HepG2 (cell line): ENCODE results near the gene PIF1. TPM values are rescaled to one million over a fixed set of nuclear protein-coding genes. Genes with fewer than 3 reads are reported as not detected.

Source experiments
- ATAC-seq: fragments of 200-7000 bp; cut with Tn5 transposase; 3 replicates; pipeline ENCODE4 v1.9.1; 2020; ENCODE audit warnings: mild to moderate bottlenecking, moderate library complexity
- BruUV-seq: library from RNA; stranded (reverse); fragments of 400-500 nt; replicated peaks from 2 replicates; lab custom pipeline; 2021; lab: Mats Ljungman, UMichigan
- CTCF ChIA-PET: fragments of 300-600 bp; formaldehyde crosslinking; extraction: SDS; loops from one replicate; lab custom pipeline; 2021; ENCODE audit warnings: low total read pairs, inconsistent platforms, low intra/inter-chr PET ratio; lab: Yijun Ruan, JAX
- POLR2A ChIA-PET: fragments of 350-600 bp; sonication (Branson Sonifier 250); formaldehyde crosslinking; loops from one replicate; lab custom pipeline; 2020; ENCODE audit warnings: antibody characterized with exemption, inconsistent platforms; lab: Yijun Ruan, JAX
- DNase-seq: peaks from one replicate; pipeline ENCODE4 v3.0.0-alpha.2; 2015; ENCODE audit warnings: low spot score
- FAIRE-seq: peaks from 3 replicates; lab custom pipeline; 2011; peaks lifted over from hg19 to GRCh38; lab: Jason Lieb, UNC
- H2AFZ ChIP-seq: one replicate; pipeline ENCODE4 v1.6.1; 2011; ENCODE audit warnings: low read length, inconsistent platforms
- H3K27ac ChIP-seq: fragments of 300-600 bp; 3 replicates; pipeline ENCODE4 v1.8.0; 2011; ENCODE audit warnings: mixed run types, mild to moderate bottlenecking, mixed read lengths, low read length, inconsistent platforms; ENCODE audit not compliant: insufficient read depth; ENCODE audit errors: extremely low read length
- H3K27me3 ChIP-seq, 2 experiments: fragments of 200-600 bp in 1 of 2; 2 replicates in 1 of 2; 3 replicates in 1 of 2; pipeline versions ENCODE4 v1.6.0 to v1.8.0; 2011; ENCODE audit warnings: low read length in 2 of 2, mild to moderate bottlenecking in 2 of 2, moderate library complexity in 2 of 2, inconsistent platforms in 1 of 2; ENCODE audit not compliant: insufficient read depth in 2 of 2, control insufficient read depth in 1 of 2
- H3K36me3 ChIP-seq, 2 experiments: fragments of 200-600 bp in 1 of 2; replicated peaks in 1 of 2; 2 replicates in 1 of 2; 3 replicates in 1 of 2; pipeline versions ENCODE4 v1.5.1 to v1.8.0; 2011; ENCODE audit warnings: low read length in 2 of 2, inconsistent platforms in 1 of 2; ENCODE audit not compliant: insufficient read depth in 2 of 2, control insufficient read depth in 1 of 2
- H3K4me1 ChIP-seq: 2 replicates; pipeline ENCODE4 v1.5.1; 2012; ENCODE audit warnings: low read length, inconsistent platforms; ENCODE audit not compliant: insufficient read depth
- H3K4me2 ChIP-seq: 2 replicates; pipeline ENCODE4 v1.6.0; 2011; ENCODE audit warnings: low read depth, low read length, inconsistent platforms
- H3K4me3 ChIP-seq, 3 experiments: fragments of 200-600 bp in 1 of 3; sonication (generic), shearing (Covaris generic) in 1 of 3; replicated peaks in 1 of 3; 2 replicates each; pipeline ENCODE4 v1.5.1; 2011 to 2016; ENCODE audit warnings: low read length in 3 of 3, inconsistent platforms in 2 of 3, low read depth in 2 of 3, mild to moderate bottlenecking in 2 of 3, control low read depth in 1 of 3, mixed read lengths in 1 of 3; ENCODE audit not compliant: insufficient read depth in 1 of 3
- H3K79me2 ChIP-seq: one replicate; pipeline ENCODE4 v1.6.1; 2011; ENCODE audit warnings: low read length, inconsistent platforms; ENCODE audit not compliant: insufficient read depth
- H3K9ac ChIP-seq: 2 replicates; pipeline ENCODE4 v1.6.0; 2011; ENCODE audit warnings: mild to moderate bottlenecking, low read depth, low read length, inconsistent platforms; ENCODE audit not compliant: insufficient read depth
- H3K9me3 ChIP-seq: 2 replicates; pipeline ENCODE4 v1.5.1; 2012; ENCODE audit warnings: mild to moderate bottlenecking, low read length
- H4K20me1 ChIP-seq: 2 replicates; pipeline ENCODE4 v1.6.0; 2011; ENCODE audit warnings: inconsistent platforms, mild to moderate bottlenecking, low read length, moderate library complexity; ENCODE audit not compliant: insufficient read depth
- ISX ChIP-seq: sonication (generic); formaldehyde crosslinking; conservative IDR thresholded peaks from 2 replicates; pipeline ENCODE4 v1.5.0; 2020; ENCODE audit warnings: missing genetic modification reagents
- KLF16 ChIP-seq, 2 experiments: sonication (generic) in 1 of 2; formaldehyde crosslinking in 1 of 2; IDR thresholded peaks; 2 replicates each; pipeline versions ENCODE4 v1.6.1 to v1.8.0; 2016 to 2023; ENCODE audit warnings: missing genetic modification reagents in 2 of 2, missing compliant biosample characterization in 1 of 2
- NR2F1 ChIP-seq, 2 experiments: fragments of 450-650 bp in 1 of 2; formaldehyde crosslinking in 1 of 2; IDR thresholded peaks; 2 replicates each; pipeline versions ENCODE4 v1.5.0 to v1.6.1; 2016 to 2020; ENCODE audit warnings: mild to moderate bottlenecking in 1 of 2, missing compliant biosample characterization in 1 of 2, missing genetic modification reagents in 1 of 2, moderate library complexity in 1 of 2
- SIN3B ChIP-seq: fragments of 150-350 bp; IDR thresholded peaks from 2 replicates; pipeline ENCODE4 v1.6.1; 2014; ENCODE audit warnings: low read length
- TOPORS ChIP-seq: sonication (generic); formaldehyde crosslinking; IDR thresholded peaks from 2 replicates; pipeline ENCODE4 v1.8.0; 2023; ENCODE audit warnings: mild to moderate bottlenecking, missing genetic modification reagents
- ZNF180 ChIP-seq: sonication (generic); formaldehyde crosslinking; IDR thresholded peaks from 2 replicates; pipeline ENCODE4 v1.4.0; 2020; ENCODE audit warnings: low read depth, missing genetic modification reagents, borderline replicate concordance
- ZNF746 ChIP-seq: sonication (generic); formaldehyde crosslinking; IDR thresholded peaks from 2 replicates; pipeline ENCODE4 v1.8.0; 2022; ENCODE audit warnings: mild to moderate bottlenecking, missing genetic modification reagents
- ZNF749 ChIP-seq: sonication (generic); formaldehyde crosslinking; IDR thresholded peaks from 2 replicates; pipeline ENCODE4 v1.8.0; 2022; ENCODE audit warnings: mild to moderate bottlenecking, missing genetic modification reagents, moderate library complexity, borderline replicate concordance
- ZNF766 ChIP-seq: sonication (generic); formaldehyde crosslinking; IDR thresholded peaks from 2 replicates; pipeline ENCODE4 v1.5.0; 2020; ENCODE audit warnings: missing genetic modification reagents, borderline replicate concordance
- WGBS: methylation state at CpG from one replicate; pipeline ENCODE4 v1.1.6; 2017; ENCODE audit warnings: low lambda C conversion rate; 5-methylcytosine and 5-hydroxymethylcytosine counted together
- in situ Hi-C: cut with HindIII; loops from 2 replicates; pipeline ENCODE4 v1.10.0; 2017; ENCODE audit warnings: low pct_unique_long_range_greater_than_20kb; ENCODE audit not compliant: extremely low pct_ligation_motif_present
- intact Hi-C: fragments of 100-400 bp; cut with micrococcal nuclease; formaldehyde crosslinking; loops from one replicate; pipeline ENCODE4 v1.10.0; 2022; ENCODE audit not compliant: unreplicated experiment
- polyA plus RNA-seq, 8 experiments: library from polyadenylated mRNA; depleted of rRNA in 3 of 8; stranded (reverse) in 7 of 8; unstranded in 1 of 8; fragments of >200 nt; fragmentation: Illumina TruSeq in 4 of 8; extraction: Trizol in 4 of 8; gene quantifications; 2 replicates each; pipeline versions ENCODE4 v1.2.1 to v1.2.3, GENCODE V29; 2011 to 2016; ENCODE audit warnings: low read depth in 4 of 8, missing spikeins in 1 of 8, mixed read lengths in 1 of 8; ENCODE audit not compliant: insufficient read depth in 1 of 8
- total RNA-seq, 5 experiments: library from RNA; depleted of rRNA; stranded (reverse); fragments of >200 nt; fragmentation: Illumina TruSeq; extraction: Trizol; gene quantifications; 2 replicates each; pipeline ENCODE4 v1.2.3, GENCODE V29; 2016; ENCODE audit warnings: low read depth in 1 of 5
- TF ChIP-seq, protein P1 (sequence below): sonication (generic); formaldehyde crosslinking; IDR thresholded peaks from 2 replicates; pipeline ENCODE4 v1.4.0; 2020; ENCODE audit warnings: missing genetic modification reagents, borderline replicate concordance
- TF ChIP-seq, protein P2 (sequence below): sonication (generic); formaldehyde crosslinking; conservative IDR thresholded peaks from 2 replicates; pipeline ENCODE4 v1.4.0; 2020; ENCODE audit warnings: missing genetic modification reagents

PIF1 gene
- total and polyA plus RNA-seq, 2 of the 13 experiments (the other 11 are each of a cell fraction or from before 2014, with no cell fraction given) = 18.5 to 19.7 TPM

DNA sequence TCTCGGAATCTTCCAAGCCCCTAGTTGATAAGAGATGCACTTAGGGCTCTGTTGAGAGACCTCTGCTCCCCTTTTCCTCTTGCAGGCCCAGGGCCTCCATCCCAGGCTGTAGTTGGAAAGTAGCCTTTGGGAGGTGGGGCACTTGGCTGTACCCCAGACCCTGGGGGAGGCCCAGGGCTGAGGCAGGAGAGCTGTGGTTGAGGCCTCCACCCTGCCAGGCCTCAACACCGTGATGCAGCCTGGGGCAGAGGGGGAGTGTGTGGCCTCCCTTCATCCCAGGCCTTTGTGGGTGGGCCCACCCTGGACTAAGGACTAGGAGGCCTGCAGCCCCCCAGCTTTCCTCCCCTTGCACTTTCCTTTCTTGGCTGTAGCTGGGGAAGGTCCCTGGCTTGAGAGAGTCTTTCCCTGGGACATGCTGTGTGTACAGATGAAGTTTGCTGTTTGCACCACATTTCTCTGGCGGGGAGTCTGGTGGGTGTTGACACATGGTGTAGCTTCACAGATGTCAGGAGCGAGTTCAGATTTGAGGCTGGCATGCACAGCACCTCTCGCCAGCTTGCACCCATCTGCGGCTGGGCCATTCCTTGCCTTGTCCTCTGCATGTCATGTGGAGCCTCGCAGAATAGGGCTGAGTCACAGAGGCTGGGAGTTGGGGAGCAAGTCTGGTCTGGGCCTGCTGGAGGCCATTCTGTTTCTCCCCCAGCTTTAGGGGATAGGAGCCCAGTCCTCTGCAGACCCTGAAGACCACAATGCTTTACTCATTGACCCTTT lies 29.9 kb upstream of the PIF1 start:
- FAIRE-seq (no peak), DNase-seq (no peak), ATAC-seq (no peak)
- no peaks in the 10 kb centered on the region for H3K9me3 ChIP-seq
- WGBS = 100% methylated on average over 1 of the region's 7 CpGs
- no TSS peak for BruUV-seq
- CTCF ChIA-PET = no interaction called here
- H3K9ac ChIP-seq = no peak overlapping the region
- peaks cover 17% of the 10 kb centered on the region for H3K4me1 ChIP-seq
- in situ Hi-C loops = no loop called here
- no peak overlapping the region for H2AFZ ChIP-seq
- H3K27ac ChIP-seq = no peak overlapping the region
- TF ChIP-seq ZNF749 (CRISPR knock-in tag) = no peak
- no peak for TF ChIP-seq NR2F1 (CRISPR knock-in tag; IDR thresholded peaks at IDR 0.05)
- TF ChIP-seq, protein P1, sequence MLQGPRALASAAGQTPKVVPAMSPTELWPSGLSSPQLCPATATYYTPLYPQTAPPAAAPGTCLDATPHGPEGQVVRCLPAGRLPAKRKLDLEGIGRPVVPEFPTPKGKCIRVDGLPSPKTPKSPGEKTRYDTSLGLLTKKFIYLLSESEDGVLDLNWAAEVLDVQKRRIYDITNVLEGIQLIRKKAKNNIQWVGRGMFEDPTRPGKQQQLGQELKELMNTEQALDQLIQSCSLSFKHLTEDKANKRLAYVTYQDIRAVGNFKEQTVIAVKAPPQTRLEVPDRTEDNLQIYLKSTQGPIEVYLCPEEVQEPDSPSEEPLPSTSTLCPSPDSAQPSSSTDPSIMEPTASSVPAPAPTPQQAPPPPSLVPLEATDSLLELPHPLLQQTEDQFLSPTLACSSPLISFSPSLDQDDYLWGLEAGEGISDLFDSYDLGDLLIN (CRISPR knock-in tag) = no peak
- no peak for TF ChIP-seq ZNF180 (CRISPR knock-in tag)
- TF ChIP-seq ISX = no peak
- no peak for TF ChIP-seq ZNF766 (CRISPR knock-in tag)
- no peak for TF ChIP-seq ZNF746 (CRISPR knock-in tag)
- TF ChIP-seq SIN3B = no peak
- no peak for TF ChIP-seq TOPORS (CRISPR knock-in tag)
- TF ChIP-seq, protein P2, sequence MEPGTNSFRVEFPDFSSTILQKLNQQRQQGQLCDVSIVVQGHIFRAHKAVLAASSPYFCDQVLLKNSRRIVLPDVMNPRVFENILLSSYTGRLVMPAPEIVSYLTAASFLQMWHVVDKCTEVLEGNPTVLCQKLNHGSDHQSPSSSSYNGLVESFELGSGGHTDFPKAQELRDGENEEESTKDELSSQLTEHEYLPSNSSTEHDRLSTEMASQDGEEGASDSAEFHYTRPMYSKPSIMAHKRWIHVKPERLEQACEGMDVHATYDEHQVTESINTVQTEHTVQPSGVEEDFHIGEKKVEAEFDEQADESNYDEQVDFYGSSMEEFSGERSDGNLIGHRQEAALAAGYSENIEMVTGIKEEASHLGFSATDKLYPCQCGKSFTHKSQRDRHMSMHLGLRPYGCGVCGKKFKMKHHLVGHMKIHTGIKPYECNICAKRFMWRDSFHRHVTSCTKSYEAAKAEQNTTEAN (CRISPR knock-in tag) = no peak
- TF ChIP-seq KLF16 (CRISPR knock-in tag; IDR thresholded peaks at IDR 0.05) = no peak
- POLR2A ChIA-PET = no interaction called here
- H3K4me3 ChIP-seq = no peak overlapping the region
- no peaks in the 10 kb centered on the region for H3K27me3 ChIP-seq
- intact Hi-C loops = no loop called here
- H3K4me2 ChIP-seq = no peak overlapping the region
- no peaks in the 10 kb centered on the region for H4K20me1 ChIP-seq
- peaks cover 13 to 25% of the 10 kb centered on the region in 2 experiments; a peak in 4 of 5 replicates for H3K36me3 ChIP-seq
- no peaks in the 10 kb centered on the region for H3K79me2 ChIP-seq
